B cell (primary cell): ENCODE results near the gene MAP4K2.

ENCODE experiments used
- EZH2 ChIP-seq: IDR thresholded peaks from 2 replicates; pipeline ENCODE4 v1.6.1; 2012; ENCODE audit warnings: borderline replicate concordance, low read depth, mild to moderate bottlenecking, moderate library complexity, low read length; ENCODE audit not compliant: insufficient read depth, poor library complexity, severe bottlenecking
- TF ChIP-seq, protein P1 (sequence below): fragments of 200-600 bp; IDR thresholded peaks from one replicate; pipeline ENCODE4 v1.8.0; 2022; ENCODE audit warnings: antibody characterized with exemption, mild to moderate bottlenecking

DNA sequence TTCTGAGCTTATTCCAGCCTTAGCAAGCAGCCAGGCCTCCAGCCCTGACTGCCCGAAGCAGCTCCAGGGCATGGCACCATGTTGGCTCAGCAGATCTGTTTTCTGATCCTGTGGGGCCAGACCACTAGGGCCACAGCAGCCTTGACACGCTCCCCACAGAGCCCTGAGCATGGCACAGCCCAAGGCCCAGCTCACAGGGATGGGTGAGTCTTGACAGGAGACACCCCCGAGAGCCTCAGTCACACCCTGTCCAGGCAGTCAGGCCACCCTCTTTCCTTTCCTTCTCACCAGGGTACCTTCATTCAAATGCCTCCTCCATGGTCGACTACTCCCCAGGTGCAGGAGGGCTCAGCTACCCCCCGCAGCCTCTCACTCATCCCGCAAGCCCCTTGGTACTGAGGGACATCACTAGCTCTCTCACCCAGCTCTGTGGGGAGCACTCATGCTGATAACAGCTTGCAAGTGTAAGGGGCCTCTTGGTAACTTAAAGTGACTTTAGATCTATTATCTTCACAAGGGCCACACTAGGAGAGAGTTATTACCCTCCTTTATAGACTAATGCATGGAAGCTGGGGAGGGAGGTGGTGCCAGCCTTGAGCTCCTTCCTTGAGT lies 45.3 kb upstream of the MAP4K2 start:
- TF ChIP-seq, protein P1, sequence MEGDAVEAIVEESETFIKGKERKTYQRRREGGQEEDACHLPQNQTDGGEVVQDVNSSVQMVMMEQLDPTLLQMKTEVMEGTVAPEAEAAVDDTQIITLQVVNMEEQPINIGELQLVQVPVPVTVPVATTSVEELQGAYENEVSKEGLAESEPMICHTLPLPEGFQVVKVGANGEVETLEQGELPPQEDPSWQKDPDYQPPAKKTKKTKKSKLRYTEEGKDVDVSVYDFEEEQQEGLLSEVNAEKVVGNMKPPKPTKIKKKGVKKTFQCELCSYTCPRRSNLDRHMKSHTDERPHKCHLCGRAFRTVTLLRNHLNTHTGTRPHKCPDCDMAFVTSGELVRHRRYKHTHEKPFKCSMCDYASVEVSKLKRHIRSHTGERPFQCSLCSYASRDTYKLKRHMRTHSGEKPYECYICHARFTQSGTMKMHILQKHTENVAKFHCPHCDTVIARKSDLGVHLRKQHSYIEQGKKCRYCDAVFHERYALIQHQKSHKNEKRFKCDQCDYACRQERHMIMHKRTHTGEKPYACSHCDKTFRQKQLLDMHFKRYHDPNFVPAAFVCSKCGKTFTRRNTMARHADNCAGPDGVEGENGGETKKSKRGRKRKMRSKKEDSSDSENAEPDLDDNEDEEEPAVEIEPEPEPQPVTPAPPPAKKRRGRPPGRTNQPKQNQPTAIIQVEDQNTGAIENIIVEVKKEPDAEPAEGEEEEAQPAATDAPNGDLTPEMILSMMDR: no peak
- TF ChIP-seq EZH2: no peak
